Measurements from ENCODE around the gene AWAT2. TPM values are rescaled to one million over a fixed set of nuclear protein-coding genes. Genes with fewer than 3 reads are reported as not detected.

Gene AWAT2
- total RNA-seq, 1 donor from 2014 or later = not detected

GRCh38 chrX:70079297-70079696 is 29.6 kb upstream of the AWAT2 start:
- peaks cover 7% of the 10 kb centered on the region for H3K27me3 Mint-ChIP-seq (ENCODE audit: insufficient read depth, low read depth)
- no peak overlapping the region for H3K27ac Mint-ChIP-seq
- no peak overlapping the region for H3K4me2 ChIP-seq
- no peak overlapping the region for H2AFZ ChIP-seq (replicated peaks)
- H3F3A ChIP-seq (ENCODE audit: low read depth) = no peaks in the 10 kb centered on the region
- peaks cover 3% of the 10 kb centered on the region for H3K9me3 Mint-ChIP-seq
- H3K4me1 Mint-ChIP-seq = peaks cover 6% of the 10 kb centered on the region
- no peak overlapping the region for H3K4me3 ChIP-seq
- no peaks in the 10 kb centered on the region for H3K9me3 ChIP-seq (ENCODE audit: low read depth)
- no peak overlapping the region for H3K4me3 Mint-ChIP-seq
- no peak overlapping the region for H3K27ac ChIP-seq
- H4K20me1 ChIP-seq (ENCODE audit: low read depth) = no peaks in the 10 kb centered on the region
- no peaks in the 10 kb centered on the region for H3K79me2 ChIP-seq (ENCODE audit: low read depth)
- H3K9ac ChIP-seq = no peak overlapping the region
- TF ChIP-seq EZH2 (IDR thresholded peaks at IDR 0.05) (no peak), EZH2phosphoT487 (IDR thresholded peaks at IDR 0.05) (no peak), CTCF (IDR thresholded peaks at IDR 0.05) (no peak)
- H3K36me3 ChIP-seq = no peaks in the 10 kb centered on the region
- no peak for DNase-seq (ENCODE audit: low spot score)
- no peaks in the 10 kb centered on the region for H3K27me3 ChIP-seq
- H3K4me1 ChIP-seq = no peaks in the 10 kb centered on the region
- H3K36me3 Mint-ChIP-seq = no peaks in the 10 kb centered on the region

GRCh38 chrX:70066646-70067045 is 16.9 kb upstream of the AWAT2 start:
- Mint-ChIP-seq H3K27me3 (ENCODE audit: insufficient read depth, low read depth) (peaks cover 10% of the 10 kb centered on the region), H3K36me3 (no peaks in the 10 kb centered on the region), H3K4me3 (no peak overlapping the region), H3K9me3 (peaks cover 16% of the 10 kb centered on the region), H3K27ac (no peak overlapping the region), H3K4me1 (no peaks in the 10 kb centered on the region)
- Histone ChIP-seq H3F3A (ENCODE audit: low read depth) (no peaks in the 10 kb centered on the region), H4K20me1 (ENCODE audit: low read depth) (no peaks in the 10 kb centered on the region), H3K36me3 (no peaks in the 10 kb centered on the region), H3K4me3 (no peak overlapping the region), H3K27ac (no peak overlapping the region), H3K9me3 (ENCODE audit: low read depth) (no peaks in the 10 kb centered on the region), H3K79me2 (ENCODE audit: low read depth) (no peaks in the 10 kb centered on the region), H3K4me1 (no peaks in the 10 kb centered on the region), H3K4me2 (no peak overlapping the region), H3K9ac (no peak overlapping the region), H2AFZ (replicated peaks) (no peak overlapping the region), H3K27me3 (no peaks in the 10 kb centered on the region)
- DNase-seq (ENCODE audit: low spot score) = no peak
- TF ChIP-seq EZH2phosphoT487 (IDR thresholded peaks at IDR 0.05) = no peak
- TF ChIP-seq CTCF (IDR thresholded peaks at IDR 0.05) = no peak
- no peak for TF ChIP-seq EZH2 (IDR thresholded peaks at IDR 0.05)

- H3K9me3 Mint-ChIP-seq = peaks cover 19% of the 10 kb centered on the region
Measured at GRCh38 chrX:70062961-70063550, 13.3 kb upstream of the AWAT2 start.

More at GRCh38 chrX:70062961-70063550, 13.3 kb upstream of the AWAT2 start:
- no peak for TF ChIP-seq CTCF (IDR thresholded peaks at IDR 0.05)
- TF ChIP-seq EZH2 (IDR thresholded peaks at IDR 0.05) = no peak
- TF ChIP-seq EZH2phosphoT487 (IDR thresholded peaks at IDR 0.05) = no peak
- H3K4me1 Mint-ChIP-seq = no peaks in the 10 kb centered on the region
- Histone ChIP-seq H3K9ac (no peak overlapping the region), H3K4me2 (no peak overlapping the region), H3K27me3 (no peaks in the 10 kb centered on the region), H3K27ac (no peak overlapping the region), H3K79me2 (ENCODE audit: low read depth) (no peaks in the 10 kb centered on the region), H2AFZ (replicated peaks) (no peak overlapping the region), H4K20me1 (ENCODE audit: low read depth) (no peaks in the 10 kb centered on the region), H3K4me3 (no peak overlapping the region), H3F3A (ENCODE audit: low read depth) (no peaks in the 10 kb centered on the region), H3K9me3 (ENCODE audit: low read depth) (peaks cover 4% of the 10 kb centered on the region), H3K36me3 (no peaks in the 10 kb centered on the region), H3K4me1 (no peaks in the 10 kb centered on the region)
- H3K27me3 Mint-ChIP-seq (ENCODE audit: insufficient read depth, low read depth) = peaks cover 10% of the 10 kb centered on the region
- H3K4me3 Mint-ChIP-seq = no peak overlapping the region
- no peak overlapping the region for H3K27ac Mint-ChIP-seq
- H3K36me3 Mint-ChIP-seq = no peaks in the 10 kb centered on the region
- DNase-seq (ENCODE audit: low spot score) = no peak
